KMS-11 (cell line): Measurements from ENCODE around the gene KCNQ1.

Experiments
- H2AFZ ChIP-seq: fragments of 200-600 bp; sonication (generic); 2 replicates; pipeline ENCODE4 v1.6.1; 2016; ENCODE audit warnings: antibody characterized with exemption, mixed run types, low read depth
- H3K27ac ChIP-seq: fragments of 200-600 bp; sonication (generic); 2 replicates; pipeline ENCODE4 v1.6.1; 2016; ENCODE audit warnings: mild to moderate bottlenecking, mixed run types
- H3K27me3 ChIP-seq: fragments of 200-600 bp; sonication (generic); 2 replicates; pipeline ENCODE4 v1.6.1; 2017; ENCODE audit warnings: mild to moderate bottlenecking, low read depth, mixed run types, moderate library complexity; ENCODE audit not compliant: insufficient read depth
- H3K36me3 ChIP-seq: fragments of 200-600 bp; sonication (generic); 2 replicates; pipeline ENCODE4 v1.6.1; 2017; ENCODE audit warnings: mild to moderate bottlenecking, mixed run types; ENCODE audit not compliant: insufficient read depth
- H3K4me1 ChIP-seq: fragments of 200-600 bp; sonication (generic); 2 replicates; pipeline ENCODE4 v1.6.1; 2016; ENCODE audit warnings: mild to moderate bottlenecking, low read depth, mixed run types; ENCODE audit not compliant: poor library complexity, severe bottlenecking
- H3K4me2 ChIP-seq: fragments of 200-600 bp; sonication (generic); 2 replicates; pipeline ENCODE4 v1.7.0; 2016; ENCODE audit warnings: mild to moderate bottlenecking, mixed run types
- H3K4me3 ChIP-seq: fragments of 200-600 bp; sonication (generic); IDR thresholded peaks from 2 replicates; pipeline ENCODE4 v1.6.1; 2017; ENCODE audit warnings: low read depth, low read length, mixed read lengths; ENCODE audit not compliant: insufficient read depth
- H3K79me2 ChIP-seq: fragments of 200-600 bp; sonication (generic); 2 replicates; pipeline ENCODE4 v1.6.1; 2016; ENCODE audit warnings: low read depth, mixed run types; ENCODE audit not compliant: insufficient read depth
- H3K9ac ChIP-seq: fragments of 200-600 bp; sonication (generic); 2 replicates; pipeline ENCODE4 v1.6.1; 2016; ENCODE audit warnings: mild to moderate bottlenecking, mixed run types
- H4K20me1 ChIP-seq: fragments of 200-600 bp; sonication (generic); 2 replicates; pipeline ENCODE4 v1.6.1; 2016; ENCODE audit warnings: mild to moderate bottlenecking, mixed run types; ENCODE audit not compliant: insufficient read depth
- CTCF ChIP-seq: fragments of 200-600 bp; sonication (generic); conservative IDR thresholded peaks from 2 replicates; pipeline ENCODE4 v1.6.1; 2017; ENCODE audit warnings: low read depth, mild to moderate bottlenecking, antibody characterized with exemption, low read length, moderate library complexity, mixed read lengths

The KCNQ1 gene

GRCh38 chr11:2587132-2587930, 142.5 kb downstream of the KCNQ1 start:
- Histone ChIP-seq H3K4me2 (no peak overlapping the region), H3K27ac (no peak overlapping the region), H3K36me3 (no peaks in the 10 kb centered on the region), H3K79me2 (no peaks in the 10 kb centered on the region), H3K4me3 (no peak overlapping the region), H3K4me1 (no peaks in the 10 kb centered on the region), H3K9ac (no peak overlapping the region), H2AFZ (no peak overlapping the region), H4K20me1 (no peaks in the 10 kb centered on the region), H3K27me3 (no peaks in the 10 kb centered on the region)
- no peak for TF ChIP-seq CTCF

GRCh38 chr11:2587976-2588748, 143.4 kb downstream of the KCNQ1 start:
- Histone ChIP-seq H2AFZ (no peak overlapping the region), H3K27ac (no peak overlapping the region), H3K9ac (no peak overlapping the region), H3K36me3 (no peaks in the 10 kb centered on the region), H3K4me1 (no peaks in the 10 kb centered on the region), H3K4me3 (no peak overlapping the region), H4K20me1 (no peaks in the 10 kb centered on the region), H3K27me3 (no peaks in the 10 kb centered on the region), H3K4me2 (no peak overlapping the region), H3K79me2 (no peaks in the 10 kb centered on the region)
- TF ChIP-seq CTCF = no peak

GRCh38 chr11:2588809-2589537, 144.2 kb downstream of the KCNQ1 start:
- H3K4me1 ChIP-seq = no peaks in the 10 kb centered on the region

More at GRCh38 chr11:2588809-2589537, 144.2 kb downstream of the KCNQ1 start:
- no peak overlapping the region for H3K27ac ChIP-seq
- H4K20me1 ChIP-seq = no peaks in the 10 kb centered on the region
- H2AFZ ChIP-seq = no peak overlapping the region
- H3K27me3 ChIP-seq = no peaks in the 10 kb centered on the region
- no peak overlapping the region for H3K4me3 ChIP-seq
- H3K4me2 ChIP-seq = no peak overlapping the region
- no peak overlapping the region for H3K9ac ChIP-seq
- TF ChIP-seq CTCF = no peak
- H3K36me3 ChIP-seq = no peaks in the 10 kb centered on the region
- H3K79me2 ChIP-seq = no peaks in the 10 kb centered on the region
